HFFc6 (cell line): Measurements from ENCODE around the gene FREM1. TPM values are rescaled to one million over a fixed set of nuclear protein-coding genes. Genes with fewer than 3 reads are reported as not detected.

Source experiments
- DNase-seq: peaks from one replicate; pipeline ENCODE4 v3.0.0-alpha.2; 2018
- H3K27ac Mint-ChIP-seq: 2 replicates; pipeline ENCODE4 v1.8.0; 2020; ENCODE audit warnings: mild to moderate bottlenecking, mixed read lengths
- H3K27me3 Mint-ChIP-seq: 2 replicates; pipeline ENCODE4 v1.8.0; 2021; ENCODE audit warnings: mild to moderate bottlenecking, moderate library complexity, mixed read lengths; ENCODE audit not compliant: insufficient read depth
- H3K36me3 Mint-ChIP-seq: 2 replicates; pipeline ENCODE4 v1.8.0; 2021; ENCODE audit warnings: low read depth, mixed read lengths
- H3K4me1 Mint-ChIP-seq: 2 replicates; pipeline ENCODE4 v1.8.0; 2020; ENCODE audit warnings: low read depth, mixed read lengths
- H3K4me3 Mint-ChIP-seq: 2 replicates; pipeline ENCODE4 v1.8.0; 2020; ENCODE audit warnings: mild to moderate bottlenecking, moderate library complexity, mixed read lengths
- H3K9me3 Mint-ChIP-seq: 2 replicates; pipeline ENCODE4 v1.8.0; 2020; ENCODE audit warnings: mild to moderate bottlenecking, mixed read lengths
- total RNA-seq, 6 experiments: library from RNA; stranded (reverse); fragmentation: NEBNext Ultra II Directional; extraction: Animal tissue kit (Norgen Biotek cat#: 25700); gene quantifications; 2 replicates in 1 of 6; 3 replicates in 5 of 6; pipeline ENCODE4 v1.2.3, GENCODE V29; 2021
- TF ChIP-seq, protein P1 (sequence below): fragments of 200-600 bp; sonication (generic); IDR thresholded peaks from 2 replicates; pipeline ENCODE4 v1.5.0; 2021; ENCODE audit warnings: antibody characterized with exemption, mild to moderate bottlenecking

The FREM1 gene
- total RNA-seq, 6 experiments from 2014 or later: 0.03 to 0.16 (median 0.06) TPM; not detected in 2

DNA sequence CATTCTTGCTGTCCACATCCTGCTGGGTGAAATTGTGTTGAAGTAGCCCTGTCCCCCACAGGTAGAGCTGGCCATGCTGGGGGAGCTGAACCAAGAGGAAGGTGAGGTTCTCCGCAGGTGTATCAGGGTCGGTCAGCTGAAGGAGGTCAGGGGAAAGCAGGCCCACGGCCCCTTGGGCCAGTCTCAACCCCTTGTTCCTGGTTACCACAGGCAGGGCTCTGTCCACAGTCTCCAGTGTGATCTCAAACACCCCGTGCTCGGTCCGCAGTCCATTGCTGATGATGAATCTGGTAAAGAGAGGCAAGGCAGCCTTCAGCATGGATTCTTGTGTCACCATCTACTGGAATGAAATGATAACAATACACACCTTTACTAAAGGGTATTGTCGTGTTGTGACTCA, 134.3 kb downstream of the FREM1 start:
- Mint-ChIP-seq H3K4me3 (no peak overlapping the region), H3K27me3 (peaks cover 2% of the 10 kb centered on the region; the same call in 1 of the 2 replicates)
- TF ChIP-seq, protein P1, sequence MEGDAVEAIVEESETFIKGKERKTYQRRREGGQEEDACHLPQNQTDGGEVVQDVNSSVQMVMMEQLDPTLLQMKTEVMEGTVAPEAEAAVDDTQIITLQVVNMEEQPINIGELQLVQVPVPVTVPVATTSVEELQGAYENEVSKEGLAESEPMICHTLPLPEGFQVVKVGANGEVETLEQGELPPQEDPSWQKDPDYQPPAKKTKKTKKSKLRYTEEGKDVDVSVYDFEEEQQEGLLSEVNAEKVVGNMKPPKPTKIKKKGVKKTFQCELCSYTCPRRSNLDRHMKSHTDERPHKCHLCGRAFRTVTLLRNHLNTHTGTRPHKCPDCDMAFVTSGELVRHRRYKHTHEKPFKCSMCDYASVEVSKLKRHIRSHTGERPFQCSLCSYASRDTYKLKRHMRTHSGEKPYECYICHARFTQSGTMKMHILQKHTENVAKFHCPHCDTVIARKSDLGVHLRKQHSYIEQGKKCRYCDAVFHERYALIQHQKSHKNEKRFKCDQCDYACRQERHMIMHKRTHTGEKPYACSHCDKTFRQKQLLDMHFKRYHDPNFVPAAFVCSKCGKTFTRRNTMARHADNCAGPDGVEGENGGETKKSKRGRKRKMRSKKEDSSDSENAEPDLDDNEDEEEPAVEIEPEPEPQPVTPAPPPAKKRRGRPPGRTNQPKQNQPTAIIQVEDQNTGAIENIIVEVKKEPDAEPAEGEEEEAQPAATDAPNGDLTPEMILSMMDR: no peak

DNA sequence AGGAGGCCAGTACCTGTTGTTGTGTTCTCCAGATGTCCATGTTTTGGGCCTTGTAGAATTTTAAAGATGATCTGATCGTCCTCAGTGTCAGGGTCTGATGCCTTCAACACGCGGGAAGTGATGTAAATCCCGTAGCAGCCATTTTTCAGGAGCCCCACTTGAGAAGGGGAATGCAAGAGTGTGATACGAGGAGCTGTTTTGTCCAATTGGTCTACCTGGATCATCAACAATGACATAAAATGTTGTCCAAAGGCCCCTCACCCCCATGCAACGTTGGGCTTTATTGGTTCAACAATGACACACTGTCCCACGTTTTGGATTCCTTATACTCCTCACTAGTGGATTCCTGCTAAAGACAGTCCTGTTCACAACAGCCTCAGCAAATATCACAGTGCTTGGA, 139.6 kb downstream of the FREM1 start:
- no peaks in the 10 kb centered on the region for H3K36me3 Mint-ChIP-seq
- peaks cover 34% of the 10 kb centered on the region; the same call in 1 of the 2 replicates for H3K4me1 Mint-ChIP-seq
- H3K27me3 Mint-ChIP-seq: peaks cover 7% of the 10 kb centered on the region
- DNase-seq: no peak
- no peaks in the 10 kb centered on the region for H3K9me3 Mint-ChIP-seq
- H3K27ac Mint-ChIP-seq: no peak overlapping the region
- H3K4me3 Mint-ChIP-seq: no peak overlapping the region
- TF ChIP-seq, protein P1: no peak

More for the DNA sequence above, 134.3 kb downstream of the FREM1 start:
- peaks cover 5% of the 10 kb centered on the region; the same call in 1 of the 2 replicates for H3K4me1 Mint-ChIP-seq
- H3K36me3 Mint-ChIP-seq: no peaks in the 10 kb centered on the region
- DNase-seq: no peak
- H3K9me3 Mint-ChIP-seq: no peaks in the 10 kb centered on the region; the same call in 1 of the 2 replicates
- no peak overlapping the region for H3K27ac Mint-ChIP-seq

DNA sequence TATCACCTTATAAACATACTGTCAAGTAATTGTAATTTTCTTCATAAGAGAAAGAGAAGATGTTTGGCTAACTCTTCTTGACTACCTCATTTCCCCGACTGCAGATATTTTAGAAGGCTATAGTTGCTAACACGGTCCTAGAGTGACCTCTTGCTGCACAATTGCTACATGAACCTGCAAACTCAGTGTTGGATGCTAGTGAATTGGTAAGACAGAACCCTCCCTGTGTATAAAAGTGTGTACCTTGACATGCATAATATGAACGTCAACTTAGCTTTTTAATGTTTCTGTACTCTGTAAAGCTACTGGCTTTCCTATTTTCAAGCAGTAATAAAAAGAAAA, 141.0 kb downstream of the FREM1 start:
- peaks cover 7% of the 10 kb centered on the region for H3K27me3 Mint-ChIP-seq
- H3K9me3 Mint-ChIP-seq: no peaks in the 10 kb centered on the region
- H3K4me1 Mint-ChIP-seq: peaks cover 38% of the 10 kb centered on the region; the same call in 1 of the 2 replicates
- H3K4me3 Mint-ChIP-seq: no peak overlapping the region
- H3K36me3 Mint-ChIP-seq: no peaks in the 10 kb centered on the region
- TF ChIP-seq, protein P1: no peak
- H3K27ac Mint-ChIP-seq: no peak overlapping the region
- DNase-seq: peak; percentile 11

DNA sequence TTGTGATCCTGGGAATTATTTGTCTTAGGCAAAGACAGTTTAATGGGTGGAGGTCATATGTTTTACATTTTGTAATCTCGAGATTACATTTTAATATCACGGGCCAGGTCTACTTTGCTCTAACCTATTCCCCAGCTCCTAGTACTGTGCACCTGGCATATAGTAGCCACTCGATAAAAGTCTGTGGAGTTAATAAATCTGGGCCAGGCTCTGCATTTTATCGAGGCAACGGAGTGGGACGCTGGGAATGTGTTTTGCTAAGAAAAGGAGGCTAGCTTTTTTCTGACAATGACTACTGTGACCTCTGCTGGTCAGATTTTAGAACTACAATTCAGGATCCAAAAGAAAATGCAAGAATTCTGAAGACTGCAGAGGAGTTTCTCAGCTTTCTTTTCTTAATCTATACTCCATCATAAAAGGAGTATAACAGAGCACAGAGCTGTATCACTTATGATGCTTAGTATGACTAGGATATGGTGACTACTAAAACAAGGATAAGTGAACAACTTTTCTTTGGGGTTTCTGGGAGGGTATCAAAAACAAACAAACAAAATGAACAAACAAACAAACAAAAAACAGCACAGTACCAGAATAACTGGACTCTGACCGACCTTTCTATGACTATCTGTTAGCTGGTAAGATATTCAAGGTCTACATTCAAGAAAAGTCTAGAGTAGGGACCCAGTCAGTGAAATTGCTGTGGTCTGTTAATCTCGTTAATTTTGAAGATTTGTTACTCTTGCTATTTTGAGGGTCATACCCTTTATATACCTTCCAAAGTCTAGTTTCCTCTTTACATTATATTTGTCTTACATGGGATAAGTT, 141.6 kb downstream of the FREM1 start:
- Mint-ChIP-seq H3K27me3 (peaks cover 7% of the 10 kb centered on the region), H3K4me1 (peaks cover 38% of the 10 kb centered on the region; the same call in 1 of the 2 replicates), H3K9me3 (no peaks in the 10 kb centered on the region), H3K4me3 (peak overlapping the region; percentile 57; the same call in 1 of the 2 replicates), H3K27ac (no peak overlapping the region), H3K36me3 (no peaks in the 10 kb centered on the region)
- TF ChIP-seq, protein P1: peak; percentile 88
- DNase-seq: peak; percentile 52

DNA sequence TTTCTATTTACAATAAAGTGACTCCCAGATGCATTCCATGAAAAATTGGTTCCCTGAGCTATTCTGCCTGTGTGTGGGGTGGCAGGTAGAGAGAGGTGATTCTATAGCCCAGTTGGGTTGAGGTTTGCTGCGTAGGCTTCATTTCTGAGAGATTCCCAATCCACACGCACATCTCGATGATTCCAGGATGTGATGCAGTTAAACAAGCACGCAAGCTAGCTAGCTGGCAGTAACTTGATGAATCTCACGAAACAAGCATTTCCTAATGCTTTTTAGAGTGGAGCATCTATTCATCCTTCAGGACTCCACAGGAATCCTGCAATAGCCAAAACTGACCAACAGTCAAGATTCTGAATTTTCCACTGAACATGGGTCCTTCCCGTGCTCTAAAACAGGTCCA, 143.9 kb downstream of the FREM1 start:
- TF ChIP-seq, protein P1: no peak
- peak; percentile 22 for DNase-seq
- Mint-ChIP-seq H3K4me1 (peaks cover 38% of the 10 kb centered on the region; the same call in 1 of the 2 replicates), H3K9me3 (no peaks in the 10 kb centered on the region), H3K36me3 (no peaks in the 10 kb centered on the region), H3K27me3 (peaks cover 10% of the 10 kb centered on the region), H3K4me3 (peak overlapping the region; percentile 32; the same call in 1 of the 2 replicates), H3K27ac (peak overlapping the region; percentile 62; the same call in 1 of the 2 replicates)
